ENCODE results near the gene ENHO. TPM values are rescaled to one million over a fixed set of nuclear protein-coding genes. Genes with fewer than 3 reads are reported as not detected.

The ENHO gene
- total and polyA plus RNA-seq, 10 of the 15 experiments (the other 5 are each of a cell fraction or from before 2014, with no cell fraction given): not detected

GRCh38 chr9:34549407-34549732, 26.6 kb upstream of the ENHO start (continued):
- TF ChIP-seq CHD2 (IDR thresholded peaks at IDR 0.05; ENCODE audit: borderline replicate concordance, low read depth, low read length) (no peak), ZNF207 (IDR thresholded peaks at IDR 0.05; ENCODE audit: borderline replicate concordance) (no peak), HDAC6 (IDR thresholded peaks at IDR 0.05; ENCODE audit: unreplicated experiment) (no peak)

GRCh38 chr9:34547960-34548611, 25.3 kb upstream of the ENHO start:
- no peak for FAIRE-seq
- BruUV-seq (replicated peaks): no TSS peak
- ChIA-PET RAD21 (ENCODE audit: unreplicated experiment) (interaction anchor here (1.2 kb wide), 1 partner anchor 86 kb away, joined by 3 read pairs; no protein-coding TSS in a partner anchor), SMC1A (ENCODE audit: uncharacterized antibody, unreplicated experiment) (interaction anchor here (0.7 to 1.9 kb wide), 2 partner anchors 43 to 107 kb away, joined by 4 read pairs; no protein-coding TSS in a partner anchor), POLR2A (interaction anchor here (1.4 kb wide), 1 partner anchor 44 kb away, joined by 3 read pairs; no protein-coding TSS in a partner anchor), CTCF (interaction anchor here (0.6 to 3.1 kb wide), 16 partner anchors 11 to 216 kb away, joined by 3 to 15 read pairs (median 3); partner anchors contain the start of gene SIGMAR1)
- 5% methylated on average over 13 of the region's 13 CpGs for WGBS (ENCODE audit: insufficient coverage, insufficient replicate concordance, low lambda C conversion rate, missing lambda C conversion rate)
- in situ Hi-C loops (cut with MboI): no loop called here
- no peak overlapping the region for H3K27ac ChIP-seq (ENCODE audit: control insufficient read depth, insufficient read depth)
- no peaks in the 10 kb centered on the region for H3K79me2 ChIP-seq (ENCODE audit: control insufficient read depth, insufficient read depth, low read length)
- H3K9me3 ChIP-seq (replicated peaks; ENCODE audit: control insufficient read depth, insufficient read depth, low read length): no peaks in the 10 kb centered on the region
- intact Hi-C loops (cut with micrococcal nuclease; ENCODE audit: unreplicated experiment): loop anchor here (1.0 to 5.0 kb wide), 3 partner anchors 43 to 145 kb away; no protein-coding TSS in a partner anchor
- peaks cover 2 to 6% of the 10 kb centered on the region in 2 experiments for H3K27me3 ChIP-seq (replicated peaks in 1 of 2; ENCODE audit: control insufficient read depth in 2 of 2, insufficient read depth in 2 of 2, low read length in 1 of 2)
- no peak overlapping the region for H3K4me3 ChIP-seq
- H3K36me3 ChIP-seq (ENCODE audit: control insufficient read depth in 2 of 2, insufficient read depth in 2 of 2, low read length in 1 of 2): no peaks in the 10 kb centered on the region
- no peak overlapping the region for H3K4me2 ChIP-seq (ENCODE audit: control insufficient read depth, insufficient read depth)
- no peaks in the 10 kb centered on the region for H3K4me1 ChIP-seq (ENCODE audit: control insufficient read depth, insufficient read depth, low read length)
- H2AFZ ChIP-seq (ENCODE audit: control insufficient read depth, low read depth, low read length): no peak overlapping the region
- no peak overlapping the region for H3K9ac ChIP-seq (ENCODE audit: control insufficient read depth, insufficient read depth, low read length)
- DNase-seq (ENCODE audit: low read depth, low spot score): no peak
- peak; percentile 87 for ATAC-seq
- peaks cover 8% of the 10 kb centered on the region; the same call in 1 of the 2 replicates for H4K20me1 ChIP-seq (ENCODE audit: control insufficient read depth, insufficient read depth)
- TF ChIP-seq NFYB (IDR thresholded peaks at IDR 0.05; ENCODE audit: insufficient read depth, low read depth, low read length) (no peak), ZNF384 (IDR thresholded peaks at IDR 0.05; ENCODE audit: borderline replicate concordance, low read depth, low read length) (no peak), SMAD5 (IDR thresholded peaks at IDR 0.05; ENCODE audit: low read depth) (no peak), SP1 (IDR thresholded peaks at IDR 0.05; ENCODE audit: low read depth, low read length) (no peak), CTCF (IDR thresholded peaks at IDR 0.05 in 2 of 3, conservative IDR thresholded peaks at IDR 0.05 in 1 of 3; ENCODE audit: control insufficient read depth in 2 of 3, extremely low read depth in 1 of 3, insufficient read depth in 1 of 3, low read depth in 3 of 3, low read length in 3 of 3) (peak; percentile 56 to 83 (median 65)), NR2C1 (IDR thresholded peaks at IDR 0.05) (no peak), GATAD2B (conservative IDR thresholded peaks at IDR 0.05; ENCODE audit: low read depth) (no peak), SMC3 (IDR thresholded peaks at IDR 0.05; ENCODE audit: borderline replicate concordance, low read length) (peak; percentile 53; the same call in 1 of the 2 replicates), RAD21 (IDR thresholded peaks at IDR 0.05; ENCODE audit: insufficient read depth, low read depth, low read length) (peak; percentile 67), NFYA (IDR thresholded peaks at IDR 0.05; ENCODE audit: borderline replicate concordance, low read depth, low read length) (no peak)

Data from GM12878 (cell line).